Tibial nerve (tissue), 4 donors: Measurements from ENCODE around the gene RICTOR. TPM values are rescaled to one million over a fixed set of nuclear protein-coding genes. Genes with fewer than 3 reads are reported as not detected.

Experiments
- DNase-seq, 2 donors: peaks; one replicate each; pipeline ENCODE4 v3.0.0-alpha.2; 2019; ENCODE audit warnings: low spot score in 2 of 2
- H3K27ac ChIP-seq, 4 donors: fragments of 200-600 bp; sonication (generic) in 3 of 4; one replicate each; pipeline ENCODE4 v1.5.1; 2017 to 2019; ENCODE audit warnings: mild to moderate bottlenecking in 1 of 4
- H3K27me3 ChIP-seq, 2 donors: fragments of 200-600 bp; sonication (generic) in 1 of 2; one replicate each; pipeline versions ENCODE4 v1.5.1 to v1.6.0; 2017 to 2019
- H3K36me3 ChIP-seq, 3 donors: fragments of 200-600 bp; sonication (generic); one replicate each; pipeline ENCODE4 v1.5.1; 2018 to 2019
- H3K4me1 ChIP-seq, 4 donors: fragments of 200-600 bp; sonication (generic) in 3 of 4; one replicate each; pipeline ENCODE4 v1.5.1; 2017 to 2019
- H3K4me3 ChIP-seq, 4 donors: fragments of 200-600 bp; sonication (generic) in 3 of 4; one replicate each; pipeline ENCODE4 v1.5.1; 2017 to 2019; ENCODE audit warnings: mild to moderate bottlenecking in 1 of 4, moderate library complexity in 1 of 4
- H3K9me3 ChIP-seq, 4 donors: fragments of 200-600 bp; sonication (generic) in 3 of 4; one replicate each; pipeline ENCODE4 v1.5.1; 2017 to 2019
- EP300 ChIP-seq, 2 donors: sonication (generic); formaldehyde crosslinking; IDR thresholded peaks; one replicate each; pipeline ENCODE4 v1.6.1; 2017; ENCODE audit warnings: antibody characterized with exemption in 2 of 2, mild to moderate bottlenecking in 1 of 2
- POLR2A ChIP-seq, 2 donors: fragments of 450-650 bp; IDR thresholded peaks; one replicate each; pipeline ENCODE4 v1.6.1; 2017; ENCODE audit warnings: antibody characterized with exemption in 2 of 2, mild to moderate bottlenecking in 2 of 2, moderate library complexity in 2 of 2
- WGBS, 2 donors: methylation state at CpG; one replicate each; pipeline ENCODE4 v1.1.5; 2018; 5-methylcytosine and 5-hydroxymethylcytosine counted together
- total RNA-seq, 4 donors: library from RNA; depleted of rRNA; stranded (reverse); fragments of >200 nt; gene quantifications; one replicate each; pipeline ENCODE4 v1.1.0, GENCODE V29; 2016
- TF ChIP-seq, protein P1 (sequence below), 5 experiments: fragments of 200-600 bp in 3 of 5; fragments of 450-650 bp in 2 of 5; sonication (generic) in 3 of 5; IDR thresholded peaks; one replicate each; pipeline ENCODE4 v1.5.1; 2016 to 2019; ENCODE audit warnings: antibody characterized with exemption in 5 of 5, mild to moderate bottlenecking in 3 of 5, moderate library complexity in 2 of 5

Gene RICTOR
- total RNA-seq, 4 donors from 2014 or later, result 33.9 to 59.0 (median 44.3) TPM

DNA sequence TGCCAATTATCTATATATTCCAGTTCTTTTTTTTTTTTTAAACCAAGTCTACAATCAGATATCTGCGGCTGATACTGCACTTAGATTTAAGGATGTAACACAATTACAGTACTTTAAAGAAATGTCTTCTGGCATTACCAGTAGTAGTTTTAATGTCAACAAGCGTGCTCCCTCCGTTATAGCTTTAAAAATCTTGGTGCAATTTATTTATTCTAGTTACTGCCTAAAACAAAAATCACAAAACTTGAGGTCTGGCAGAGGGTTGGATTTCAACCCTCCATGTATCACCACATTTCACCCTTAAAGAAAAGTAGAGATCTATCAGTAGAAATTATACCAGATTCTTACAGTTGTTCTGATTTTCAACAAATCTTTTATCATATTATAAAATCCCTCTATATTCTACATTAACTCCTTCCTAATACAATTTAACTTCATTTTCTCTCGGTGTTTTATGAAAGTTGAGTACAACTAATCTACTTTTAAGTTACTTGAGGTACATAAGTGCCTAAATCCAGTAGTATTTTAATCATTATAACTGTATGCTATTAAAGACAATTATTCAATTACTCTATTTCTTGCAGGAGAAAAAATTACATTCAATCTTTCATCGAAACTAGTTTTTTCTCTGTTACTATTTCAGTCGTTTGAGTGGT is 2.0 kb upstream of the RICTOR start:
- no peak for DNase-seq
- TF ChIP-seq POLR2A (IDR thresholded peaks at IDR 0.05) (no peak), EP300 (IDR thresholded peaks at IDR 0.05) (no peak)
- TF ChIP-seq, protein P1, sequence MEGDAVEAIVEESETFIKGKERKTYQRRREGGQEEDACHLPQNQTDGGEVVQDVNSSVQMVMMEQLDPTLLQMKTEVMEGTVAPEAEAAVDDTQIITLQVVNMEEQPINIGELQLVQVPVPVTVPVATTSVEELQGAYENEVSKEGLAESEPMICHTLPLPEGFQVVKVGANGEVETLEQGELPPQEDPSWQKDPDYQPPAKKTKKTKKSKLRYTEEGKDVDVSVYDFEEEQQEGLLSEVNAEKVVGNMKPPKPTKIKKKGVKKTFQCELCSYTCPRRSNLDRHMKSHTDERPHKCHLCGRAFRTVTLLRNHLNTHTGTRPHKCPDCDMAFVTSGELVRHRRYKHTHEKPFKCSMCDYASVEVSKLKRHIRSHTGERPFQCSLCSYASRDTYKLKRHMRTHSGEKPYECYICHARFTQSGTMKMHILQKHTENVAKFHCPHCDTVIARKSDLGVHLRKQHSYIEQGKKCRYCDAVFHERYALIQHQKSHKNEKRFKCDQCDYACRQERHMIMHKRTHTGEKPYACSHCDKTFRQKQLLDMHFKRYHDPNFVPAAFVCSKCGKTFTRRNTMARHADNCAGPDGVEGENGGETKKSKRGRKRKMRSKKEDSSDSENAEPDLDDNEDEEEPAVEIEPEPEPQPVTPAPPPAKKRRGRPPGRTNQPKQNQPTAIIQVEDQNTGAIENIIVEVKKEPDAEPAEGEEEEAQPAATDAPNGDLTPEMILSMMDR (IDR thresholded peaks at IDR 0.05), result no peak
- Histone ChIP-seq H3K4me1 (peaks cover 0 to 47% (median 17%) of the 10 kb centered on the region in 4 donors), H3K27ac (peak overlapping the region; percentile 32 to 97 (median 64)), H3K36me3 (no peaks in the 10 kb centered on the region), H3K4me3 (no peak overlapping the region), H3K27me3 (no peaks in the 10 kb centered on the region), H3K9me3 (no peaks in the 10 kb centered on the region)
- WGBS, 2 donors, result 79 to 84% methylated on average over 6 of the region's 6 CpGs

DNA sequence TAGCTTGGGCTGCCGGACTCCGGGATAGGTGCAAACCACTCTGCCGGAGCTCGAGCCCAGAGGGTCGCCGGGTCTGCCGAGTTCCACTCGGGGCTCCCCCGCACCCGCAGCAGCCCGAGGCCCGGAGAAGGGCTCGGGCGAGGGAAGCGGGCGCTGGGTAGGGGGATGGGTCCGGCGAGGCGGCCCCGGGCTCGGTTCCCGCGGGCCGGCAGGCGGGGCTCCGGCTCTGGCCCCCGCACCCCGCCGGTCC is 507 bp downstream of the RICTOR start:
- 0 to 1% methylated on average over 6 to 13 of the region's 29 CpGs for WGBS, 2 donors
- no peak for TF ChIP-seq POLR2A (IDR thresholded peaks at IDR 0.05)
- H3K4me1 ChIP-seq, result peaks cover 0 to 60% (median 17%) of the 10 kb centered on the region in 4 donors
- no peaks in the 10 kb centered on the region for H3K27me3 ChIP-seq
- peak overlapping the region; percentile 97 to 99 (median 99) for H3K27ac ChIP-seq
- no peaks in the 10 kb centered on the region for H3K9me3 ChIP-seq
- no peak for DNase-seq
- peaks cover 0 to 3% (median 0%) of the 10 kb centered on the region in 3 donors for H3K36me3 ChIP-seq
- H3K4me3 ChIP-seq, result peak overlapping the region; percentile 86 to 99 (median 94)

DNA sequence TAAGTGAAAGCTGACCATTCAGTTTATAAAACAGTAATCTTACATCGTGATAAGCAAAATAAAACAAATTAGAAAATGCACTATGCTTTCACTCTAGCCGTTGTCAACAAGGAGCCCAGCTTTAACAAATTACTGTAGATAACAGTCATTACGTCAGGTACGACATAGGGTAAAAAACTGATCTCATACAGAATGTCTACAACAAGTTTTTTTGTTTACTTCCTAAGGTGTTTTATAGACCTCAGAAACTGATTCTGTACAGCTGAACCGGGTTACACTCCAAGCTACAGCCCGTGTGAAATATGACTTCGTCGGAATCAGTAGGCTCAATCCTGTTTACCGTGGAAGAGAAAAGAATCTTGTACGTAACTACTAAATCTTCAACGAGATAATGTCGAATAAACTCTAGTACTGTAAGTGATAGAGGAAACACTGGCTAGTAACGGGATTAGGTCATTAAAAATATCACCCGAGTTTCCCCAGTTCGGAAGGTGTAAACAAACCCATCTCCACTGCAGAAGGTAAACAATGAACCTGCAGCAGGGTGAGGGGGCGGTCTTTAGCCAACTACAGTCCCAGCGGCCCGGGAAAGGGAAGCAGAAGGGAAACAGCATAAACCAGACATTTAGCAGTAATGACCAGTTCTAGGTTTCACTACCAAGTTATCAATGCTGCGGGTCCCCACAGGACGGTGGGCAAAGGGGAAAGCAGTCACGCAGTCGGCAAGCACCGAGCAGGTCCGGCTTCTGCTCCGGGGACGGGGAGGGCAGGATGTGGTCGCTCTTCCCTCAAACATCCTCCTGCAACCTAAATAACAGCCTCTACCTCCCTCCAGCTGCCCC is 1.1 kb downstream of the RICTOR start:
- H3K27ac ChIP-seq, result peak overlapping the region; percentile 97 to 99 (median 99)
- WGBS, 2 donors, result 3 to 5% methylated on average over 22 to 27 of the region's 27 CpGs
- peak in 1 of 2 donors; percentile 18 for DNase-seq
- TF ChIP-seq POLR2A (IDR thresholded peaks at IDR 0.05) (no peak), EP300 (IDR thresholded peaks at IDR 0.05) (no peak)
- TF ChIP-seq, protein P1 (IDR thresholded peaks at IDR 0.05), result no peak
- H3K9me3 ChIP-seq, result no peaks in the 10 kb centered on the region
- peaks cover 0 to 6% (median 0%) of the 10 kb centered on the region in 3 donors for H3K36me3 ChIP-seq
- H3K4me1 ChIP-seq, result peaks cover 0 to 55% (median 17%) of the 10 kb centered on the region in 4 donors
- H3K27me3 ChIP-seq, result no peaks in the 10 kb centered on the region
- peak overlapping the region; percentile 86 to 99 (median 94) for H3K4me3 ChIP-seq

DNA sequence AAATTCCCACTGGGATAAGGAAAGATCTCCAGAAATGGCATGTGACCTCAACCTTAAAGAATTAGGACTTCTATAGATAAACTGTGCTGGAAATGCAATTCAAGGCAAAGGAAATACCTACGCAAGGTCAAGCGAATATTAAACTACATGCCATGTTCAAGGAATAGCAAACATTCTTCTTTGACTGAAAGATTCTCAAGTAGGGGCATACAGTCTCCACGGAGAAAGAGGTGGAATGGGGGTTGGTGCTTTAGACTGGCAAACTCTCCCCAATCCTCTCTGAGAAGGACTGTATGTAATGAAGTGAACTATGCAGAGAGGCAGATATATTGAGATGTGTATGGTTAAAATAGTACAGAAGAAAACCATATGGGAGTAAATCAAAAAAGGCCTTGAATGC is 6.1 kb downstream of the RICTOR start:
- H3K27ac ChIP-seq, result no peak overlapping the region
- H3K4me3 ChIP-seq, result no peak overlapping the region
- TF ChIP-seq POLR2A (IDR thresholded peaks at IDR 0.05), result no peak
- no peak for TF ChIP-seq EP300 (IDR thresholded peaks at IDR 0.05)
- TF ChIP-seq, protein P1 (IDR thresholded peaks at IDR 0.05), result no peak
- WGBS, 2 donors, result 85 to 89% methylated on average over 3 of the region's 3 CpGs
- no peak for DNase-seq
- H3K9me3 ChIP-seq, result peaks cover 0 to 9% (median 2%) of the 10 kb centered on the region in 4 donors
- H3K4me1 ChIP-seq, result peaks cover 0 to 51% (median 16%) of the 10 kb centered on the region in 4 donors
- peaks cover 0 to 30% (median 6%) of the 10 kb centered on the region in 3 donors for H3K36me3 ChIP-seq
- H3K27me3 ChIP-seq, result no peaks in the 10 kb centered on the region

DNA sequence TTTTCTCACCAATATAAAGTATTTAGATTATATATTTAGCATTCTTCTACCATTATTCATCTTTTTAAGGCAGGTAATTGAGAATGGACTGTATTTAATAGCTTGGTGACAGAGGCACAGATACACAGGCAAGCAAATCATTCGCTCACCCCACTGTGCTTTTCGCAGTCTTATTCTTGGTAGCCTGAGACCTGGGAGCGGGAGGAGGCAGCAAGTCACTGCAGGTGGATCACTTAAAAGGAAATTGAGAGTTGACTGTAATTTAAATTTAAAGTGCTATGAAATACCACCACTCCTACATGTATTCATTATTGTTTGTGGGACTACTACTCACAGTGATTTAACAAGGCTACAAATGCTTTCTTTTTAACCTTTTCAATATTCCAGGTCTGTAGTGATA is 9.7 kb downstream of the RICTOR start:
- H3K36me3 ChIP-seq, result peaks cover 0 to 28% (median 6%) of the 10 kb centered on the region in 3 donors
- no peaks in the 10 kb centered on the region for H3K27me3 ChIP-seq
- peaks cover 0 to 9% (median 2%) of the 10 kb centered on the region in 4 donors for H3K9me3 ChIP-seq
- H3K4me1 ChIP-seq, result peaks cover 0 to 36% (median 11%) of the 10 kb centered on the region in 4 donors
- H3K4me3 ChIP-seq, result no peak overlapping the region
- no peak overlapping the region for H3K27ac ChIP-seq
- TF ChIP-seq EP300 (IDR thresholded peaks at IDR 0.05), result no peak
- no peak for TF ChIP-seq POLR2A (IDR thresholded peaks at IDR 0.05)
- TF ChIP-seq, protein P1 (IDR thresholded peaks at IDR 0.05), result no peak
- DNase-seq, result no peak
- WGBS, 2 donors, result 95 to 96% methylated on average over 3 of the region's 3 CpGs
